GM21723 (cell line): Measurements from ENCODE around the gene FLYWCH1.

Experiments used
- ATAC-seq: cut with Tn5 transposase; IDR thresholded peaks from one replicate; pipeline ENCODE4 v1.9.1; 2021; ENCODE audit warnings: mild to moderate bottlenecking, moderate library complexity; ENCODE audit not compliant: unreplicated experiment

FLYWCH1 gene

DNA sequence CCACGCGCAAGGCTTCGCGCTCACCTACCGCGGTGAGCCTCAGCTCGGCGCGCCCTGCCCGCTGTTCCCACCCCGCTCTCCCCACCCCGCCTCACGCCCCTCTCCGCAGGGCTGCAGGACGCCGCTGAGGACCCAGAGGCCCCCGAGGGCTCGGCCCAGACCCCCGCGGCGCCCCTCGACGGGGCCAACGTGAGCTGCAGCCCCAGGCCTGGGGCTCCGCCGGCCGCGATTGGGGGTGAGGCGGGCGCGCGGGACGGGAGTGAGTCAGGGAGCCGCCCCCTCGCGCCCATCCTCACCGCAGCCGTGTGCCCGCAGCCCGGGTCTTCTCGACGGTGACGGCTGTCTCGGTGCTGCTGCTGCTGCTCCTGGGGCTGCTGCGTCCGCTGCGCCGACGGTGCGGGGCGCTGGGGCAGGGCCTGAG is 55.5 kb downstream of the FLYWCH1 start:
- ATAC-seq: no peak

DNA sequence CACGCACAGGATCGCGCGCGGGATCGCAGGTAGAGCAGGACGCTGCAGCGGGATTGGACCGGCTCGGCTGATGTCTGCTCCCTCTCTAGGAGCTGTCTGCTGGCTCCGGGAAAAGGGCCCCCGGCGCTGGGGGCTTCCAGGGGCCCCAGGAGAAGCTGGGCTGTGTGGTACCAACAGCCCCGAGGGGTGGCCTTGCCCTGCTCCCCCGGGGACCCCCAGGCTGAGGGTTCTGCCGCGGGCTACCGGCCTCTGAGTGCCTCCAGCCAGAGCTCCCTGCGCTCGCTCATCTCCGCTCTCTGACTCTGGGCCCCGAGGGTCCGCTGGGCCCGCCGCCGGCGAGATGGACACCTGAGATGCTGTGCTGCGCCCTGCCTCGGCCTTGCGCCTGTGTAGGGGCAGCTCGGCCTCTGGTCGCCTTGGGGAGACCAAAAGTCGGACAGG is 56.0 kb downstream of the FLYWCH1 start:
- ATAC-seq: no peak

DNA sequence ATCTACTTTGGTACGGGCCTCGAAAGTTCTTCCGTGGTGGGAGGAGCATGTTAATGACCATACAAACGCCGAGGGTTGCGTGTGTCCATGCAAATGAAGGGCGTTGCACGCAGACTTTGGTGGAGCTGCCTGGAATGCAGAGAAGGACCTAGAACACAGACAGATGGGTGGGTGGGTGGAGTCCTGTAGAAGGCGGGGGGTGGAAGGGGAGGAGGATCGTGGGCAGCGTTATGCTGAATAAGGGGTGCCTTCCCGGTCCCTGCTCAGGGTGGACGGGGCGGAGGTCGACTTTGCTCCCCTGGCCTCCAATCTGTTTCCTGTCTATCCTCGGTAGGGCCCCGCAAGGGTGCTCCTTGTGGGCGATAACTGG is 56.6 kb downstream of the FLYWCH1 start:
- no peak for ATAC-seq

DNA sequence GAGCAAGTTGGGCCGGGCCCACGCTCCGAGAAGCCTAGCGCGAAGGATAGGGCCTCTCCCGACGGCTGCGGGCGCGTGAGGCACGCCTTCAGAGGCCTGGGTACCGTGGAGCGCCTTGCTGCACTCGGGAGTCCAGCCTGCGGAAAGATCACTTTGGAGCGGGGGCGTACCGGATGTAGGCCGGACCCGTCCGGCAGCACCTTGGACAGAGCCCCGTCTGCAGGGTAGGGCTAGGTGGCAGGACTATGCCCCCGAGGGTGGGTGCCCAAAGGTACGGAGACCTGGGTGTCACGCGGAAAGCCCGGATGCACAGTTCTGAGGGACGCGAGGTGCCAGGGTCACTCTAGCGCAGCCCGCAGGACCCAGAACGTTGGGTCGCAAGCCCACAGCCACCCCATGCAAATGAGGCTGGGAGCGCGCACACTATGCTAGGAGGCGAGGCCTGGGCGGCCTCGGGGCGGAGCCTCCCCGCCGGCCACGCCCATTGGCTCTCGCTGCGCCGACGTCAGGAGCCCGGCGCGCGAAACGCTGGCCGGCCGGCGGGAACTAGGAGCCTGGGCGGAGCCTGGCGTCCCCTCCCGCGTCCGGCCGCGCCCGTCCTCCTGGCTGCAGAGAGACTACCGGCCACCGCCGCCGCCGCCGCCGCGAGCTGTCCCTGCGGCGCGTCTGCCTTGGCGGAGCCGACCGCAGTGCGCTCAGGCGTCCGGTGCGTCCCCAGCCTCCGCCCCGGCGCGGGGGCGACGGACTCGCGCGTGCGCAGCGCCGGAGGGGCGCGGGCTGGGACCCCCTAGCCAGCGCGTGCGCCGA is 57.2 kb downstream of the FLYWCH1 start, which contains the start of gene PAQR4:
Gene PAQR4 (plus strand): TSS at position 611 of the 807 bp plus-strand sequence. CDS start 327 bp downstream, outside the sequence.
- peak; percentile 67 for ATAC-seq

DNA sequence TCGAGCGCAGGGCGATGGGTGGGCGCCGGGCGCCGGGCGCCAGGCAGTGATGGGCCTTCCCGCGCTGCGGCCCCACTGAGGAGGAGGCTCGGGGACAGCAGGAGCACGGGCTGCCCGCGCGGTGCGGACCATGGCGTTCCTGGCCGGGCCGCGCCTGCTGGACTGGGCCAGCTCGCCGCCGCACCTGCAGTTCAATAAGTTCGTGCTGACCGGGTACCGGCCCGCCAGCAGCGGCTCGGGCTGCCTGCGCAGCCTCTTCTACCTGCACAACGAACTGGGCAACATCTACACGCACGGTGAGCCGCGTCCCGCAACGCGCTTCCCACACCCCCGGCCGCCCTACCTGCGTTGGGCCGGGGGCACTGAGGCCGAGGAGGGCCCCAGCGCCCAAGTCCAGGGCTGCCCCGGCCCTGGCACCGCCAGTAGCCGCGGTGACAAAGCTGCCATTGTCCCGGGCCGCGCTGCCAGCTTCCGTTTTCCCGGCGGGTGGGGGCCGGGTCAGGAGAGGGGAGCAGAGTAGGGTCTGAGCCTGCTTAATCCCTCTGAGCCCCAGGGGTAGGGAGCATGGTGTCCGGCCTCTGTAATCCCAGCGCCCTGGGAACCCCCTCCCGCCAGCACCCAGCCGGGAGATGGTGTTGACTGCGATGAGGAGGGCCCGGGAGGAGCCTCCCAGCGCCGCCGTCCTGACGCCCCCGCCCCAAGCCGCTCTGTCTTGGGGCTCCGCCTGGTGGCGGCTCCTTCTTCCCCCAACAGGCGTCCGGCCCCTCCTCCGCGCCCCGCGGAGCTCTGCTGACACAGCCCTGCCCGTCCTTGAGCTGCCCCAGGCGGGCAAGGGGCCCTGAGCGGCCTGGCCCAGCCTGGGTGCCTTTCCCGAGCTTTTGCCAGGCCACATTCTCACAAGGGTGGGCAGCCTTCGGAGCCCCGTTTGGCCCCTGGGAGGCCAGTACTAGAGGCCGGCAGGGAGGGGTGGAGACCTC is 58.1 kb downstream of the FLYWCH1 start:
- ATAC-seq: peak; percentile 6

DNA sequence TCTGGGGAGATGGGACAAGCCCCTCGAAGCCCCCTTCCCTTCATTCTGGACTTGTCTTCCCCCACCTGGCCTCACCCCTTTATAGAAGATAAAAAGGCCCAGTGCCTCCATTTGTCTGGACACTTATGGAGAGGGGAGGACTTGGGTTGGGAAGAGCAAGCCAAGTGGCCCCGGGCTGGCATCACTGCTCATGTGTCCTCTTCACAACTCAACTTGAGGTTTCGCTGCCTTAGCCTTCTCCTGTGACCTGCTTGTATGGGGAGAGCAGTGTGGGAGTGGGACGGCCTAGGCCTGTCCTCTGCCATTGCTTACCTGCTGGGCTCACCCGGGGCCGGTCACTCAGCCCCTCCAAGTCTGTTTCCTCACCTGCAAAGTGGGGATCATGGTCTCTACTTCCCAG is 58.8 kb downstream of the FLYWCH1 start:
- ATAC-seq: no peak

DNA sequence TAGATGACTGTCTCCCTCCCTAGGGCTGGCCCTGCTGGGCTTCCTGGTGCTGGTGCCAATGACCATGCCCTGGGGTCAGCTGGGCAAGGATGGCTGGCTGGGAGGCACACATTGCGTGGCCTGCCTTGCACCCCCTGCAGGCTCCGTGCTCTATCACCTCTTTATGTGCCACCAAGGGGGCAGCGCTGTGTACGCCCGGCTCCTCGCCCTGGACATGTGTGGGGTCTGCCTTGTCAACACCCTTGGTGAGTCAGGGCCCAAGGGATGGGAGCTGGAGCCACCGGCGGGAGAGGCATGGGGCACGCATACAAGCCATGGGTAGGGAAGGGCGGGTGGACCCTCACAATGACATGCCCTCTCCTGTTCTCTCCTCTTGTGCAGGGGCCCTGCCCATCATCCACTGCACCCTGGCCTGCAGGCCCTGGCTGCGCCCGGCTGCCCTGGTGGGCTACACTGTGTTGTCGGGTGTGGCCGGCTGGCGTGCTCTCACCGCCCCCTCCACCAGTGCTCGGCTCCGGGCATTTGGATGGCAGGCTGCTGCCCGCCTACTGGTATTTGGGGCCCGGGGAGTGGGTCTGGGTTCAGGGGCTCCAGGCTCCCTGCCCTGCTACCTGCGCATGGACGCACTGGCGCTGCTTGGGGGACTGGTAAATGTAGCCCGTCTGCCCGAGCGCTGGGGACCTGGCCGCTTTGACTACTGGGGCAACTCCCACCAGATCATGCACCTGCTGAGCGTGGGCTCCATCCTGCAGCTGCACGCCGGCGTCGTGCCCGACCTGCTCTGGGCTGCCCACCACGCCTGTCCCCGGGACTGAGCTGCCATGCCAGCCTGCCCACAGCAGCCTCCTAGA is 59.6 kb downstream of the FLYWCH1 start:
- ATAC-seq: no peak

DNA sequence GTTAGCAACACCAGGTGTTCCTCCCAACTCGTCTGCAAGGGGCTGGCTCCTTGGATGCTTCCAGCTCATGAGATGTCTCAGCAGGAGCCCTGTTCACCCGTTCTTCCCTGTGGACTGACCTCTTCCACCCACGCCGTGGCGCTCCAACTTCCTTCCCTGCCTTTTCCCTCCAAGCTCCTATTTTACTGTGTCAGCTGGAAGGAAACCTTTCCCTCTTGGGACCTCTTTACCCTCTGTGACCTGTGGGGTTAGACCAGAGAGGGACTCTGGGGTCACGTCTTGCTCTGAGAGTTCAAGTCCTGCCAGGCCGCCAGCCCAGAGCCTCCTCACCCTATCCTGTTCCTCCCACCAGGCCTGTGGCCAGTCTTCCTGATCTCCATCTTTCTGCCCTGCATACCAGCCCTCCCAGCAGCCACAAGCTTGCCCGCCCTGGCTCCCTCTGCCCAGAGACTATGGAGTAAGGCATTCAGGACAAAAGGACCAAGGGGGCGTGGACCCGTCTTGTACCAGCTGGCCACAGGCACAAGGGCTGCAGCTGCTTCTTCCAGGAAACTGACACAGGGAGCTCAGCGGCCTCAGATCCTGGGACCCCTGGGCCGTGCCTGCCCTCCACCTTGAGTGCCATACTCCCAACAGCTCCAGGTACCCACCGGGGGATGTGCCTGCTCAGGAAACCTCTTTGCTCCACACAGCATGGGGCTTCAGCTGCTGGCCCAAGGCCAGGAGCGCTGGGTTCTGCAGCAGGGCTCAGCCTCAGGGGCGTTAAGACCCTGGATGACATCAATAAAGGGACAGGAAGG is 60.5 kb downstream of the FLYWCH1 start:
- no peak for ATAC-seq

DNA sequence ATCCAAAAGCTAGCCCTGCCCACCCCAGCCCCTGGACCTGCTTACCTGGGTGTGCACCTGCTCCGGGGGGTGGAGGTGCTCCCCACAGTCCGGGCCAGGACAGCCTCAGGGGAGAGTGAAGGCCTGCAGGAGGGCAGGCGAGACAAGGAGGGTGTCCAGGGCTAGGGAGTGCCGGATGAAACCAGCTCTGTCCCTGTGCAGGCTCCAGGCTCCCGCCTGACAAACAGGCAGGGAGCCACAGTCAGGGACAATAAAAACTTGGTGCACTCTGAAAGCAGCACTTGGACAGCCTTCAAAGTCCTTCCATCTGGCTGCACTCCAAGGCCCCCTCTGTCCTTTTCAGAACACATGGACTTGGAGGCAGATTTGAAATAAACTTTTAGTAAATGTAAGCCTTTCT is 61.4 kb downstream of the FLYWCH1 start:
- no peak for ATAC-seq

DNA sequence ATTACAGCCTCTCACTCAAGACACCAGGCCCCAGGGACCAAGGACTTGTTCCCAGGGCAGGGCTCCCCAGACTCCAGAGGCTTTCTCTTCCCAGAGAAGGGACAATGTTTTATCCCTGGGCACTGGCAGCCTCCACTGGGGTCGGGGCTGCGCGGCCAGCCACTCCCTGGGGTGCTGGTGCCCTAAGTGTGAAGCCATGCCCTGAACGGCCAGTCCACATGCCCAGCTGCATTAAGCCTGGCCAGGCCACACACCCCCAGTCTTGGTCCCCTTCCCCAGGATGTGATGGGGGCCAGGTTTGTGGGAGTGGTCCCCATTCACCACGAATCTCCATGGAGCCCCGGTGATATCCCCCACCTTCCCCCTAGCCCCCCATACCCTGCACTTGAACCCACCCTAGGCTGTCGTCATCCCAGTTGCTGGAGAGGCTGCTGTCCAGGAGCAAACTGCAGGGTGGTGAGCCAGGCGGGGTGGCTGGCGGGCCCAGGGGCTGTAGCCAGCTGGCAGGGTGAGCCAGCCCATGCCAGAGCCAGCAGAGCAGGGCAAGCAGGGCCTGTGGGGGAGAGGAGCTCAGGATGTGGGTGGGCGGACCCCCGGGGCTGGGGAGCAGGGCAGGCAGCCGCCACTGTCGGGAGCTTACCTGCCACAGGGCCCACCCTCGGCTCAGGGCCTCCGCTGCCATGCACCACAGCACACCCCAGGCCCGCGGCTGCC is 62.0 kb downstream of the FLYWCH1 start:
- no peak for ATAC-seq

DNA sequence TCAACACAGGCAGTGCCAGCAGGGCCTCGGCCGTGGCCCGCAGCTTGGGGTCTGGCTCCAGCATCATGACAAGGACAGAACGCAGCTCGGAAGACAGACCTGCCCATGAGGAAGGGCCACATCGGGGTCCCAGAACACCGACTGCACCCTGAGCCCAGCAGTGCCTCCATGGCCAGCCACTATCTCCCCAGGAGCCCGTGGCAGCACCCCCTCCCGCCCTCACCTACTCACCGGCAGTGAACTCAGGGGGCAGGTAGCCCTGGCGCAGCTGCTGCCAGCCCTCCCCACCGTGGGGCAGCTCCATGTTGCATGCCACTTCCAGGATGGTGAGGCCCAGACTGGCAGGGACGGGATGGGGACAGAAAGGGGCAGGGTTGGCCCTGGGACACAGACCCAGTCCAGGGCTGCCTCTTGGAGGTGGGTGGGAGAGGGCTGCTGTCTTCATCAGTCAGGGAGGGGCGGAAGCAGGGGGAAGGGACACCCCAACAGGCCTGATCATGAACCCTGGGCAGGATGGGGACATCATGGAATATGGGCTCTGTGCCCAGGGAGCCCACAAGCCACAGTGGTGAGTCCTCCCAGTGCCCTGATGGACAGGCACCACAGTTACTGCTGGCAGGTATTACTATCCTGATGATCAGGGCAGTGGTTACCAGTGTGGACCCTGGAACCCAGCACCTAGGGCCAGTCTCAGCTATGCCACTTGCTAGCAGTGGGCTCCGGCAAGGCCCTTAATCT is 62.8 kb downstream of the FLYWCH1 start:
- no peak for ATAC-seq

DNA sequence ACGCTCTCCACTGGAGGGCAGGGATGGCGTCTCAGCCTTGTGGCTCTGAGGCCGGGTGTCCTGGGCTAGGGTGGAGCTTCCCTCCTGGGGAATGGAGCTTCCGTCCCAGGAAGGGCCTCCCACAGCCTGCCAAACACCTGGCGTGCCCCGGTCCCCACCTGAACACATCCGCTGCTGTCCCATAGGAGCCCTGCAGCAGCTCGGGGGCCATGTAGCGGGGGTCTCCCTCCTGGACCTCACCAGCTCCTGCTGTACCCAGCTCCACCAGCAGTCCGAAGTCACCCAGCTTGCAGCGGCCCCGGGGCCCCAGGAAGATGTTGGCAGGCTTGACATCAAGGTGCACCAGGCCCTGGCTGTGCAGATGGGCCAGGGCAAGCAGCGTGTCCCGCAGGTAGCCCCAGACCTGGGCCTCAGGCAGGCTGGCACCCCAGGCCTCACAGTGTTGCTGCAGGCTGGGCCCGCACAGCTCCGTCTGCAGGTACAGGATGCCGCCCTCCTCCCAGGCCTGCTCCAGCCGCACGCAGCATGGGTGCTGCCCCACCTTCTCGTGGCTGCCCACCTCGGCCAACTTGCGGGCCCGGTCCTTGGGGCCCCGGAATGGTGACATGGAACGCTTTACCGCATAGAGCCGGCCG is 63.5 kb downstream of the FLYWCH1 start:
- no peak for ATAC-seq

DNA sequence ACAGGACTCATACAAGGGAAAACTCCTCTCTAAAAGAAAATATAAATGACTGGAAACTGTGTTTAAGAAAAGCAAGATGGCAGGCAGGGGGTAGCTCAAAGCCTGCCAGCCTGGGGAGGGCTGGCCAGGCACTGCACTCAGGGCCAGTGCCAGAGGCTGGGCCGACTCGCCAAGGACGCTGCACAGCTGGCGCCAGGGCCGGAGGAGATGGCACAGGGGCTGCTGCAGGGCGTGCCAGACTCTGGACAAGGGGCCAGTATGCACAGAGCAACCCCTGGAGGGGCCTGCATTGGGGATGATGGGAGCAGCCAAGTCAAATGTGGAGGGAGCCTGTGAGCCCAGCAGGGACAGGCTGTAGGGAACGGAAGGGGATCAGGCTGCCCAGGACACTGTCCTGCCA is 64.5 kb downstream of the FLYWCH1 start:
- no peak for ATAC-seq

DNA sequence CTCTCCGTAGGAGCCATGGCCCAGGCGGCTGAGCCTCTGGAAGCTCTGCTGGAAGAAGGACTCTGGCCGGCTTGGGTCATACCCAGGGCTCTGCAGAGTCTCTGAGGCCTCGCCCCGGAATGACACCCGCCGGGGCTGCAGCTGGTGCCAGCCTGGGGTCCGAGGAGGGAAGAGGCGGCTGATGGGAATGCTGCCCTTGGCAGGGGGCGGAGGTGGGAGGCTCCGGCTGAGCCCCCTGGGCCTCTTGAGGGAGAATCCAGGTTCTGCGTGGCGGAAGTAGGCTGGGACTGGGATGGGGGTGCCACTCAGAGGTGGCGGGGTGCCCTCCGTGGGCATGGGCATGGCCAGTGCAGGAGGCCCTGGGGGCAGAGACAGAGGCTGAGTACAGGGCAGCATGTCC is 64.9 kb downstream of the FLYWCH1 start:
- ATAC-seq: no peak

DNA sequence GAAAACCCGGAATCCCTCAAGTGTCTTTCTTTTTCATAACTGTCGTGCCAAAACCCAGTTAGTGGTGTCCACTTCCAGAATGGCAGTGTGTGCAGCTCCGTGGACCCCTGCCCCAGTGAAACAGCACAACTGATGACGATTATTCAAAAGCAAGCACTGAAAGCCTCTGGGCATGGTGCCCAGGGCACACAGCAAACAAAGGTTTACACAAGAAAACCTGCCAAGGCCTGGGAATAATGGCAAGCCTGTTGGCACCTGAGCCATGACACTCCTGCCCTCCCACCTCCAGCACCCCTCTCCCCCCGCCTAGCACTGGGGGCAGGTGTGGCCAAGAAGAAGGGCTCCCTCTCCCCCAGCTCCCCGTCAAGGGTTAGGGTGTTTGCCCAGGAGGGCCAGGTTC is 65.7 kb downstream of the FLYWCH1 start:
- no peak for ATAC-seq

DNA sequence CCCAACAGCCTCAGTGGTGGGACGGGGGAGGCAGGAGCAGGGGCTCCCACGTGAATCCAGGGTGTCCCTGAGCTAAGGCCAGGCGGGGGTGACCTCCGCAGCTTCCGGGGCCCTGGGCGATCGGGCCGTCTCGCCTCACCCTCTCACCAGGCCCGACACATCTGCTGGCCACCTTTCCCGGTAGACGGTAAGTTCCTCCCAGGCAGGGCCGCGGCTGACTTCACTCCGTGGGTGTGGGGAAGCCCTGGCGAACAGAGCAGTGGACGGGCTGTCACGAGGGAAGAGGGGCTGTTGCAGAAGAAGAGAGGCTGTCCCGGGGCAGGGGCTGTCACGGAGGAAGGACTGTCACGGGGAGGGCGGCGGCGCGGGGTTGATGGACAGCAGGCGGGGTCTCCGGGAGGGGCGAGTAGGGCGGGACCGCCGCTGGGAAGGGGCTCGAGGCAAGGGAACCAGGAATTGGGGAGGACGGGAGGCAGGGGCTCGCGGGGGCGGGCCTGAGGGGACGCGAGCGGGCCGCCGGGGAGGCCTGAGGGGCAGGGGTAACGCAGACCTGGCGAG is 68.0 kb downstream of the FLYWCH1 start:
- ATAC-seq: peak; percentile 11

DNA sequence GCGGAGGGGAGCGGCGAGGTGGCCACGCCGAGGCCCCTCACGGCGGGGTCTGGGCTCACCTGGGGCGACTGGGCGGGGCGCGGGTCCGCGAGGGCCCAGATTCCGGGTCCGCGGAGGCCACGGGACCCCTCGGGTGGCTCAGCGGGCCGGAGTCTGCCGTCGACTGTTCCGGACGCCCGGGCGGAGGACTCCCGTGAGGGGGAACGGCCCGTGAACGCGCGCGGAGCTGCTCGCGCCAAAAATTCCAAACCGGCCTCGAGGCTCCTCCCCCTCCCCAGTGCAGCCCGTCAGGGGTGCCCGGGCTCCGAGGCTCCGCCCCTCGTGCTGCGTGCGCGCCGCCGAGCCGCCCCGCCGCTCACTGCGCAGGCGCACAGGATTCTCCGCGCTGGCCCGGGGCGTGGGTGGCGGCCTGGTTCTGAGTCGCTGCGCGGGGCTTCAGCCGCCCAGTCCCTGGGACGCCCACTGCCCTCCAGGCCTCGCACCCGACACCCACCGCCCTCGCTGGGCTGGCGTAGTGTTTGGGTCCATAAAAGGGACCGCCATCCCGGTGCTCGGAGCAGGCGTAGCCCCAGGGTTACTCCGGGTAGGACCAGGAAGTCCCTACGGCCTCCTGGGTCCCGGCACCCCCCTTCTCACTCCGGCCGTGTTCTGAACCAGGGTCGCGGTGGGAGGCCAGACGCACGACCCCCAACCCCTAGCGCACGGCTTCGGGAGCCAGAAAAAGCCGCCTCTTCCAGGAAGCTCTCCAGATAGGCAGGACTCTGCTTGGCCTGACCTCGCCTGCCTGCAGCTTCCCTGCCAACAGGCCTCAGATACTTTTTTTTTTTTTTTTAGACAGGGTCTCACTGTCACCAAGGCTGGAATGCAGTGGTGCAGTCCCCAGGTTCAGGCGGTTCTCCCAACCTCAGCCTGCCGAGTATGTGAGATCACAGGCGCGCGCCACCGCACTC is 68.8 kb downstream of the FLYWCH1 start, which contains the start of gene PKMYT1:
Gene PKMYT1 (minus strand): TSS at position 220 of the 950 bp plus-strand sequence. CDS start 789 bp downstream, outside the sequence.
- ATAC-seq: peak; percentile 62
